Neural crest cell (in vitro differentiated cells): ENCODE data around the gene YRDC. TPM values are rescaled to one million over a fixed set of nuclear protein-coding genes. Genes with fewer than 3 reads are reported as not detected.

Source experiments
- DNase-seq: peaks from one replicate; pipeline ENCODE4 v3.0.0; 2021; ENCODE audit warnings: low read depth, mixed read lengths, low spot score
- H3K27ac Mint-ChIP-seq: one replicate; pipeline ENCODE4 v1.8.0; 2021; ENCODE audit warnings: mild to moderate bottlenecking, mixed read lengths; ENCODE audit not compliant: unreplicated experiment
- H3K27me3 Mint-ChIP-seq: 2 replicates; pipeline ENCODE4 v1.8.0; 2021; ENCODE audit warnings: low read depth, mild to moderate bottlenecking, mixed read lengths
- H3K36me3 Mint-ChIP-seq: 2 replicates; pipeline ENCODE4 v1.8.0; 2021; ENCODE audit warnings: low read depth, mild to moderate bottlenecking, mixed read lengths
- H3K4me1 Mint-ChIP-seq: 2 replicates; pipeline ENCODE4 v1.8.0; 2021; ENCODE audit warnings: mixed read lengths
- H3K4me3 Mint-ChIP-seq: one replicate; pipeline ENCODE4 v1.8.0; 2021; ENCODE audit warnings: mild to moderate bottlenecking, mixed read lengths
- H3K9me3 Mint-ChIP-seq: 2 replicates; pipeline ENCODE4 v1.8.0; 2021; ENCODE audit warnings: mixed read lengths
- total RNA-seq: library from RNA; stranded (reverse); gene quantifications from 2 replicates; pipeline ENCODE4 v1.2.1, GENCODE V29; 2021
- TF ChIP-seq, protein P1 (sequence below): fragments of 200-600 bp; sonication (generic); conservative IDR thresholded peaks from 2 replicates; pipeline ENCODE4 v1.5.0; 2021; ENCODE audit warnings: antibody characterized with exemption, mild to moderate bottlenecking

YRDC gene
- total RNA-seq, 1 donor from 2014 or later = 17.6 TPM

DNA sequence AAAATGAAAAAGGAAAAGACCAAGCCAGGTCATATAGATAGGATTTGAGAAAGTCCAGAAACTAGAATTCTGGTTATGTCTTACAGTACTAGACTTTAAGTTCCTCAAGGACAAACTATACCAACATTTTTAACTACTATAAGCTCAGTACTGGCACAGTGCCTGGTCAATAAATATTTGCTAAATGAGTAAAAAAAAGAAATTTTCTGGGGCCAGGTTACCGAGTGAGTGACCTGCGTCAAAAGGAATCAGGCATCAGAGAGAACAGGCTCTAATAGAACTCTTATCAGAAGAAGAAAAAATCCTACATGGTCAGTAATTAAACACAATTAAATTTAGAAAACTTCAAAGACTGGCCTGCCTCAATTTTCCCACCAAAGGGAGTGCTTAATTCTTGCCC is 23.8 kb upstream of the YRDC start:
- Mint-ChIP-seq H3K27ac (no peak overlapping the region), H3K9me3 (no peaks in the 10 kb centered on the region), H3K36me3 (peaks cover 10% of the 10 kb centered on the region), H3K4me1 (no peaks in the 10 kb centered on the region), H3K4me3 (no peak overlapping the region), H3K27me3 (no peaks in the 10 kb centered on the region)
- no peak for DNase-seq
- TF ChIP-seq, protein P1, sequence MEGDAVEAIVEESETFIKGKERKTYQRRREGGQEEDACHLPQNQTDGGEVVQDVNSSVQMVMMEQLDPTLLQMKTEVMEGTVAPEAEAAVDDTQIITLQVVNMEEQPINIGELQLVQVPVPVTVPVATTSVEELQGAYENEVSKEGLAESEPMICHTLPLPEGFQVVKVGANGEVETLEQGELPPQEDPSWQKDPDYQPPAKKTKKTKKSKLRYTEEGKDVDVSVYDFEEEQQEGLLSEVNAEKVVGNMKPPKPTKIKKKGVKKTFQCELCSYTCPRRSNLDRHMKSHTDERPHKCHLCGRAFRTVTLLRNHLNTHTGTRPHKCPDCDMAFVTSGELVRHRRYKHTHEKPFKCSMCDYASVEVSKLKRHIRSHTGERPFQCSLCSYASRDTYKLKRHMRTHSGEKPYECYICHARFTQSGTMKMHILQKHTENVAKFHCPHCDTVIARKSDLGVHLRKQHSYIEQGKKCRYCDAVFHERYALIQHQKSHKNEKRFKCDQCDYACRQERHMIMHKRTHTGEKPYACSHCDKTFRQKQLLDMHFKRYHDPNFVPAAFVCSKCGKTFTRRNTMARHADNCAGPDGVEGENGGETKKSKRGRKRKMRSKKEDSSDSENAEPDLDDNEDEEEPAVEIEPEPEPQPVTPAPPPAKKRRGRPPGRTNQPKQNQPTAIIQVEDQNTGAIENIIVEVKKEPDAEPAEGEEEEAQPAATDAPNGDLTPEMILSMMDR = no peak

DNA sequence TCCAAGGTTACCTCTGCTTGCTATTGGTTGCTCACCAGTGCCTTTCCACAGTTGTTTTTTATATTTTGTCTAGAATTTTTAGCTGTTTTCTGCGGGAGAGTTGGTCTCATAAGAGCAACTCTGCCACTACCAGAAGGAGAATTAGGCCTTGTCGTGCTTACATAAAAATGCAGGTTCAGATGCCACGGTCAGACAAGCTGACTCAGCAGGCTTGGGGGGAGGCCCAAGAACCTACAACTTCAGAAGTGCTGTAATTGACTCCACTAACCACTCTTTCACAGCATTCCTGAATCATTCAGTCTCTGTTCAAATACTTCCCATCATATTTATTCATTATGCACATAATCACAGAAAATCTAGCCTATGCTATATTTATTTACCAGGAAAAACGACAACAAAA is 23.1 kb upstream of the YRDC start:
- Mint-ChIP-seq H3K27me3 (no peaks in the 10 kb centered on the region), H3K4me1 (no peaks in the 10 kb centered on the region), H3K4me3 (no peak overlapping the region), H3K36me3 (peaks cover 5% of the 10 kb centered on the region), H3K27ac (no peak overlapping the region), H3K9me3 (no peaks in the 10 kb centered on the region)
- TF ChIP-seq, protein P1 = no peak
- DNase-seq = no peak

DNA sequence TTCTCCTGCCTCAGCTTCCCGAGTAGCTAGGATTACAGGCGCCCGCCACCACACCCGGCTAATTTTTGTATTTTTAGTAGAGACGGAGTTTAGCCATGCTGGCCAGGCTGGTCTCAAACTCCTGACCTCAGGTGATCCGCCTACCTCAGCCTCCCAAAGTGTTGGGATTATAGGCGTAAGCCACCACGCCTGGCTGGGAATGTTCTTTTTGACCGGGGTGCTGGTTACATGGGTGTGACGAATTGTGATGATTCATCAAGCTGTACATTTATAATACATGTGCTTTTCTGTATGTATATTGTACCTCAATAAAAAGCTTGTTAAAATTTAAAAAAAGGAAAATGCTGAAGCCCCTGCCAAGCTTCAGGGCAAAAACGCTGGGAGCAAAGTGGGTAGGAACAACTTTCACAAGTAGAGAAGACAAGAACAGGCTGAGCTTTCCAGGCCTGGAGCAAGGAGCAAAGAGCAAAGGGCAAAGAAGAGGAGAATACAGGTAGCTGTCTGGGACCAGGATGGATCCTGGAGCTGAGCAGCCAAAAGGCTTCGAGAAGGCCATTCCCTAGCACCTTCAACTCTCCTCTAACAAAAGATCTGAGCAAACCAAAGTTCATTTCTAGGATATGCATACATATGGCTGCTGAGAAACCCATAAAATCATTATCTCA is 20.5 kb upstream of the YRDC start:
- Mint-ChIP-seq H3K4me3 (no peak overlapping the region), H3K27ac (no peak overlapping the region), H3K27me3 (no peaks in the 10 kb centered on the region), H3K36me3 (peaks cover 6% of the 10 kb centered on the region), H3K4me1 (no peaks in the 10 kb centered on the region), H3K9me3 (no peaks in the 10 kb centered on the region)
- DNase-seq = no peak
- TF ChIP-seq, protein P1 = no peak

DNA sequence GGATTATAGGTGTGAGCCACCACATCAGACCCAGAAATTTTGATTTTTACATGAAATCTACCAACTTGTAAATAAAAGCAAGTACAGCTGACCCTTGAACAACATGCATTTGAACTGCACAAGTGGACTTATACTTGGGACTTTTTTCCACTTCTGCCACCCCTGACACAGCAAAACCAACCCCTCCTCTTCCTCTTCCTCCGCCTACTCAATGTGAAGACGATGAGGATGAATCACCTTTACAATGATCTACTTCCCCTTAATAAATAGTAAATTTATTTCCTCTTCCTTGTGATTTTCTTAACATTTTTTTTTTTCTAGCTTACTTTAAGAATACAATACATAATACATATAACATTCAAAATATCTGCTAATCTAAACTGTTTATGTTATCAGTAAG is 17.5 kb upstream of the YRDC start:
- Mint-ChIP-seq H3K36me3 (peaks cover 7% of the 10 kb centered on the region), H3K4me3 (no peak overlapping the region), H3K27ac (no peak overlapping the region)

DNA sequence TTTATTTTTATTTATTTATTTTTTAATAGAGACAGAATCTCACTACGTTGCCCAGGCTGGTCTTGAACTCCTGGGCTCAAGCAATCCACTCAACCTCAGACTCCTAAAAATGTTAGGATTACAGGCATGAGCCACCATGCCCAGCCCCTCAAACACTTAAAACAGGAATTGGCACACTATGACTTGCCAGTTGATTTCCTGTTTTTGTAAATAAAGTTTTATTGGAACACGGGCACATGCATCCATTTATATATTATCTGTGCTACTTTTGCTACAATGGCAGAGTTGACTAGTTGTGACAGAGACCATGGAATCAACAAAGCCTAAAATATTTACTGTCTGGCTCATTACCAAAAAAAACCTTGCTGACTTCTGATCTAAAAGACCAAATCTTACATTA is 16.0 kb upstream of the YRDC start:
- no peaks in the 10 kb centered on the region for H3K9me3 Mint-ChIP-seq
- no peaks in the 10 kb centered on the region for H3K27me3 Mint-ChIP-seq
- TF ChIP-seq, protein P1 = no peak
- peaks cover 7% of the 10 kb centered on the region for H3K36me3 Mint-ChIP-seq
- no peak overlapping the region for H3K27ac Mint-ChIP-seq
- no peak for DNase-seq
- no peak overlapping the region for H3K4me3 Mint-ChIP-seq
- no peaks in the 10 kb centered on the region for H3K4me1 Mint-ChIP-seq

More for the DNA sequence above, 17.5 kb upstream of the YRDC start:
- no peak for DNase-seq
- Mint-ChIP-seq H3K4me1 (no peaks in the 10 kb centered on the region), H3K9me3 (no peaks in the 10 kb centered on the region), H3K27me3 (no peaks in the 10 kb centered on the region)
- TF ChIP-seq, protein P1 = no peak
